Heart left ventricle (tissue), 13 donors: ENCODE data around the gene UGGT2.

Experiments used
- CTCF ChIP-seq, 12 donors: fragments of 200-600 bp; sonication (generic) in 4 of 12; IDR thresholded peaks; one replicate each; pipeline versions ENCODE4 v1.5.0 to v1.8.0; 2018 to 2022; ENCODE audit warnings: antibody characterized with exemption in 12 of 12, mild to moderate bottlenecking in 5 of 12
- POLR2A ChIP-seq, 2 donors: fragments of 450-650 bp; IDR thresholded peaks; one replicate each; pipeline ENCODE4 v1.6.1; 2017; ENCODE audit warnings: antibody characterized with exemption in 2 of 2, mild to moderate bottlenecking in 2 of 2, moderate library complexity in 2 of 2
- donor health status: ischemic (EF 13 %, LVEDD 7.1; RV severe dilation, severe dysfunction).
- donor health status: DM: no; HTN: yes; CAD: no.
- donor health status: DM: no; HTN: no; CAD: no.
- donor health status: ischemic (EF 25% LVEDD 6.9; RV normal size, moderate dysfunction).
- donor health status: ischemic (EF 25% LVEDD 5.7; RV mildly dilated, moderate dysfunction).
- donor health status: ischemic (EF 35%, LVEDD 5.7; RV mildly dilated, moderate dysfunction).
- donor health status: nonischemic (EF 11% LVEDD 7.7; RV severe dilation, severe dysfunction).
- donor health status: DM: yes; HTN: yes; CAD: no.
- donor health status: PGD.
- donor health status: ischemic (EF 29% LVEDD 5.4; RV normal size, mild dysfunction).
- donor health status: nonischemic (EF 23%, LVEDD 6.1; RV moderate dilation, normal function).

DNA sequence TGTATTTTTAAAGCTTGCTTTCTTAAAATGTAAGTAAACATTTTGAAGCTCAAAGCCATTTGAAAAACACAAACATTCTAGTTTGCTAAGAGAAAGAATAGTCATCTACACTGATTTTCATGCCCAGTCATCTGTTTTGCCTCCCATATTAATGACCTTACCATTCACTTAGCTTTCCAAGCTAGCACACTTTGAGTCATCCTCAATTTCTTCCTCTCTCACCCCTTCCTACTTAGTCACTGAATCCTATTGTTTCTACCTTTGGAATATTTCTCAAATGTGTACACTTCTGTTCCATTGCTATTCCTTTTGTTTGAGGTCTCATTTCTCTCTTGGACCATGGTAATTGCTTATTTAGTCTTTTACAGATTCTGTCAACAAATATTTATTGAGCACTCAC lies 29.4 kb upstream of the UGGT2 start:
- no peak for TF ChIP-seq CTCF (IDR thresholded peaks at IDR 0.05)
- TF ChIP-seq POLR2A (IDR thresholded peaks at IDR 0.05): no peak
